H1 (cell line): ENCODE data around the gene ZNF683. TPM values are rescaled to one million over a fixed set of nuclear protein-coding genes. Genes with fewer than 3 reads are reported as not detected.

Source experiments
- CTCF ChIA-PET: fragments of 300-600 bp; sonication (Branson Sonifier 250); formaldehyde crosslinking; loops from one replicate; lab custom pipeline; 2021; ENCODE audit not compliant: partially characterized antibody; lab: Charles Lee
- POLR2A ChIA-PET: fragments of 300-600 bp; sonication (Branson Sonifier 250); formaldehyde crosslinking; loops from one replicate; lab custom pipeline; 2021; ENCODE audit warnings: inconsistent platforms; ENCODE audit not compliant: partially characterized antibody; lab: Charles Lee
- DNase-seq, 2 experiments: peaks; one replicate each; pipeline versions ENCODE4 v3.0.0 to v3.0.0-alpha.2; 2010 to 2022; ENCODE audit warnings: low spot score in 2 of 2, low read depth in 1 of 2, mixed read lengths in 1 of 2
- FAIRE-seq: peaks from 2 replicates; lab custom pipeline; 2011; peaks lifted over from hg19 to GRCh38; lab: Jason Lieb, UNC
- H2AFZ ChIP-seq: 2 replicates; pipeline ENCODE4 v1.8.1; 2012; ENCODE audit warnings: low read length, inconsistent platforms
- H2AK5ac ChIP-seq: 2 replicates; pipeline ENCODE4 v1.6.1; 2013; ENCODE audit warnings: low read depth, low read length
- H2BK120ac ChIP-seq: replicated peaks from 2 replicates; pipeline ENCODE3; 2013; ENCODE audit warnings: low read depth, low read length, inconsistent platforms
- H2BK12ac ChIP-seq: 2 replicates; pipeline ENCODE4 v1.6.1; 2013; ENCODE audit warnings: low read depth, low read length
- H2BK15ac ChIP-seq: 2 replicates; pipeline ENCODE4 v1.6.1; 2013; ENCODE audit warnings: low read length
- H2BK20ac ChIP-seq: 2 replicates; pipeline ENCODE4 v1.6.1; 2013; ENCODE audit warnings: low read length
- H2BK5ac ChIP-seq: 2 replicates; pipeline ENCODE4 v1.6.1; 2013; ENCODE audit warnings: low read depth, low read length
- H3K14ac ChIP-seq: 2 replicates; pipeline ENCODE4 v1.6.1; 2013; ENCODE audit warnings: inconsistent platforms; ENCODE audit not compliant: insufficient read length
- H3K18ac ChIP-seq: 2 replicates; pipeline ENCODE4 v1.6.1; 2013; ENCODE audit warnings: low read length; ENCODE audit errors: extremely low read depth
- H3K23ac ChIP-seq: 2 replicates; pipeline ENCODE4 v1.6.1; 2013; ENCODE audit warnings: inconsistent platforms; ENCODE audit not compliant: insufficient read length
- H3K23me2 ChIP-seq: 2 replicates; pipeline ENCODE4 v1.6.1; 2013; ENCODE audit warnings: low read depth, low read length
- H3K27ac ChIP-seq: 2 replicates; pipeline ENCODE4 v1.6.1; 2011; ENCODE audit warnings: low read depth, low read length, inconsistent platforms
- H3K27me3 ChIP-seq, 4 experiments: replicated peaks in 1 of 4; 1 replicate in 1 of 4; 2 replicates in 3 of 4; pipeline versions ENCODE4 v1.6.1 to v1.8.1; 2011 to 2013; ENCODE audit warnings: low read length in 3 of 4, mild to moderate bottlenecking in 3 of 4, inconsistent platforms in 2 of 4, mixed read lengths in 2 of 4, moderate library complexity in 1 of 4; ENCODE audit not compliant: control insufficient read depth in 3 of 4, insufficient read depth in 3 of 4; ENCODE audit errors: extremely low read depth in 1 of 4
- H3K36me3 ChIP-seq, 4 experiments: 2 replicates each; pipeline versions ENCODE4 v1.6.1 to v1.8.1; 2011 to 2013; ENCODE audit warnings: mild to moderate bottlenecking in 4 of 4, low read length in 3 of 4, moderate library complexity in 2 of 4, control low read depth in 1 of 4, inconsistent platforms in 1 of 4; ENCODE audit not compliant: insufficient read depth in 4 of 4, control insufficient read depth in 2 of 4
- H3K4ac ChIP-seq: replicated peaks from 2 replicates; pipeline ENCODE3; 2013; ENCODE audit warnings: low read length, low read depth, mixed read lengths, inconsistent platforms; ENCODE audit not compliant: insufficient read length
- H3K4me1 ChIP-seq, 4 experiments: replicated peaks in 1 of 4; 1 replicate in 1 of 4; 2 replicates in 3 of 4; pipeline versions ENCODE4 v1.6.1 to v1.8.1; 2011 to 2013; ENCODE audit warnings: low read length in 3 of 4, inconsistent platforms in 2 of 4, mixed read lengths in 1 of 4; ENCODE audit not compliant: insufficient read depth in 4 of 4, control insufficient read depth in 3 of 4
- H3K4me2 ChIP-seq, 2 experiments: 2 replicates each; pipeline versions ENCODE4 v1.6.1 to v1.8.1; 2011 to 2013; ENCODE audit warnings: low read depth in 2 of 2, low read length in 2 of 2, control low read depth in 1 of 2, inconsistent platforms in 1 of 2, mild to moderate bottlenecking in 1 of 2; ENCODE audit not compliant: insufficient read depth in 1 of 2
- H3K4me3 ChIP-seq, 4 experiments: fragments of 200-600, 300-600 bp in 1 of 4; sonication (generic), shearing (Covaris generic), sonication (Bioruptor Twin) in 1 of 4; 2 replicates each; pipeline versions ENCODE4 v1.5.1 to v1.8.1; 2011 to 2016; ENCODE audit warnings: low read length in 4 of 4, low read depth in 3 of 4, control low read depth in 2 of 4, inconsistent platforms in 2 of 4, mild to moderate bottlenecking in 2 of 4, mixed read lengths in 1 of 4, moderate library complexity in 1 of 4; ENCODE audit not compliant: insufficient read depth in 2 of 4; ENCODE audit errors: extremely low read depth in 1 of 4
- H3K56ac ChIP-seq: replicated peaks from 2 replicates; pipeline ENCODE3; 2013; ENCODE audit warnings: low read depth, mild to moderate bottlenecking, mixed read lengths, low read length, inconsistent platforms; ENCODE audit not compliant: insufficient read length
- H3K79me1 ChIP-seq: 2 replicates; pipeline ENCODE4 v1.6.1; 2013; ENCODE audit warnings: low read depth, low read length, control low read depth
- H3K79me2 ChIP-seq, 2 experiments: 2 replicates each; pipeline versions ENCODE4 v1.6.1 to v1.8.1; 2012 to 2013; ENCODE audit warnings: low read length in 2 of 2, mild to moderate bottlenecking in 2 of 2, inconsistent platforms in 1 of 2; ENCODE audit not compliant: insufficient read depth in 2 of 2, control insufficient read depth in 1 of 2
- H3K9ac ChIP-seq, 4 experiments: replicated peaks in 1 of 4; 1 replicate in 1 of 4; 2 replicates in 3 of 4; pipeline versions ENCODE4 v1.6.1 to v1.8.1; 2011 to 2013; ENCODE audit warnings: low read depth in 3 of 4, low read length in 3 of 4, control low read depth in 2 of 4, mild to moderate bottlenecking in 2 of 4, moderate library complexity in 2 of 4, inconsistent platforms in 1 of 4; ENCODE audit errors: extremely low read depth in 1 of 4
- H3K9me3 ChIP-seq, 2 experiments: 2 replicates each; pipeline versions ENCODE4 v1.6.1 to v1.8.1; 2012 to 2013; ENCODE audit warnings: mild to moderate bottlenecking in 2 of 2, moderate library complexity in 2 of 2, control low read depth in 1 of 2, inconsistent platforms in 1 of 2, low read depth in 1 of 2, low read length in 1 of 2, mixed read lengths in 1 of 2; ENCODE audit not compliant: insufficient read depth in 2 of 2
- H4K20me1 ChIP-seq, 2 experiments: replicated peaks in 1 of 2; 2 replicates each; pipeline versions ENCODE3 to v1.8.1; 2011 to 2013; ENCODE audit warnings: inconsistent platforms in 2 of 2, low read length in 2 of 2, mild to moderate bottlenecking in 1 of 2; ENCODE audit not compliant: insufficient read depth in 2 of 2, control insufficient read depth in 1 of 2
- H4K5ac ChIP-seq: 2 replicates; pipeline ENCODE4 v1.6.1; 2013; ENCODE audit warnings: low read length, low read depth, mixed read lengths, inconsistent platforms; ENCODE audit not compliant: insufficient read length
- H4K8ac ChIP-seq: 2 replicates; pipeline ENCODE4 v1.8.0; 2013; ENCODE audit warnings: mild to moderate bottlenecking, moderate library complexity, low read length, inconsistent platforms; ENCODE audit not compliant: insufficient read depth; ENCODE audit errors: extremely low read depth
- H4K91ac ChIP-seq: replicated peaks from 2 replicates; pipeline ENCODE3; 2013; ENCODE audit warnings: low read length, mixed read lengths, inconsistent platforms; ENCODE audit not compliant: insufficient read length
- SP4 ChIP-seq: IDR thresholded peaks from 2 replicates; pipeline ENCODE4 v1.6.1; 2012; ENCODE audit warnings: low read length, inconsistent platforms
- WGBS, 2 experiments: shearing (Covaris generic) in 1 of 2; methylation state at CpG; one replicate each; pipeline versions ENCODE4 v1.1.6 to v1.1.7; 2013 to 2015; ENCODE audit warnings: low lambda C conversion rate in 2 of 2, mixed read lengths in 2 of 2, inconsistent platforms in 1 of 2, low coverage in 1 of 2, missing lambda C conversion rate in 1 of 2; ENCODE audit not compliant: insufficient replicate concordance in 2 of 2, insufficient coverage in 1 of 2, insufficient read length in 1 of 2; ENCODE audit errors: extremely low coverage in 1 of 2, missing lambda C conversion rate in 1 of 2; 5-methylcytosine and 5-hydroxymethylcytosine counted together
- polyA plus RNA-seq, 7 experiments: library from polyadenylated mRNA; depleted of rRNA in 3 of 7; stranded (reverse) in 5 of 7; unstranded in 2 of 7; fragments of >200 nt in 5 of 7; fragments of 200-250 nt in 2 of 7; gene quantifications; 1 replicate in 5 of 7; 2 replicates in 1 of 7; 4 replicates in 1 of 7; pipeline versions ENCODE4 v1.2.1 to v1.2.3, GENCODE V29; 2011 to 2013; ENCODE audit warnings: missing spikeins in 2 of 7, mixed read lengths in 2 of 7
- total RNA-seq: library from RNA; stranded (reverse); fragmentation: NEBNext Ultra II Directional; extraction: Animal tissue kit (Norgen Biotek cat#: 25700); gene quantifications from 2 replicates; pipeline ENCODE4 v1.2.1, GENCODE V29; 2021

Gene ZNF683
- total and polyA plus RNA-seq, 2 of the 8 experiments (the other 6 are each of a cell fraction or from before 2014, with no cell fraction given): not detected

DNA sequence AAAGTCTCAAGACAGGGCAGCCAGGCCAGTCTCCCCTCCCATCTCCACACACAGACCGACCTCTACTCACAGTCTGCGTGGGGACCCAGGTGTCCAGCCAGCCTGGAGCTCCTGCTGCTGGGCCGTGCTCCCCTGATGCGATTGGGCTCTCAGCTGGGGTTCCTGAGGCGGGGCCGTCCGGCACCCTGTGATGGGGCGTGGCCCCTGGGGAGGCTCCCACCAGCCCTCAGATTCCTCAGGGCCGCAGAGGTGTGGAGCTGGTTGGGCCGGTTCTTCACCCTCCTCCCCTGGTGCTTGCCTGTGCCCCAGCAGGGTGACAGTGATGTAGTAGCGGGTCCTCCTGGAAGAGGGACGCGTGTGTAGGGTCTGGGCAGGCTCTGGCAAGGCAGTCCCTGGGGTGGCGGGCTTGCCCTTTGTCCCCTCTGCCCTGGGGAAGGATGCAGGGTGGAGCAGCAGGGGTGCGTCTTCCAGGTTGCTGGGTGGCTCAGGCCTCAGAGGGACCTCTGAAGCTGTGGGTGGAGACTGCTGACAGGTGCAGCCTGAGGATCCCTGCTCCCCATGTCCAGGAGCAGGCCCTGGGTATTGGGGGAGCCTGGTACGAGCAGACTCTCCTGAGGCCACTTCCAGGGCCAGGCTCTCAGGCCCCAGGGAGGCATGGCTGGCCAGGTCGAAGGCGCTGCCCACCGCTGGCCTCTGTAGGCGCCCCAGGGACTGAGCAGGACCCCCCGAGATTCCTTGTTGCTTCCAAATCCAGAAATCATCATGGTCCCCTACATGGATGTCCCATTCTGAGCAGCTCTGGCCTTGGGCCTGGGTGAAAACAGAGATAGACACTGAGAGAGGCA, 18.4 kb downstream of the ZNF683 start, which contains the start of gene CRYBG2:
Gene CRYBG2 (minus strand): TSS at position 155 of the 845 bp plus-strand sequence. CDS start 7,473 bp downstream, outside the sequence.
- Histone ChIP-seq H3K4ac (no peak within 1 kb of the TSS), H3K18ac (no peak within 1 kb of the TSS), H2BK15ac (no peak within 1 kb of the TSS), H2AK5ac (no peak within 1 kb of the TSS), H4K20me1 (peaks cover 0 to 1% of the 10 kb centered on the region in 2 experiments), H3K27ac (no peak within 1 kb of the TSS), H3K56ac (no peak within 1 kb of the TSS), H3K4me1 (peaks cover 14 to 39% (median 19%) of the 10 kb centered on the region in 4 experiments), H2BK12ac (peak within 1 kb of the TSS; percentile 62; the same call in 1 of the 2 replicates), H4K5ac (no peak within 1 kb of the TSS), H2BK5ac (0 out of 2 replicates have a peak within 1 kb of the TSS, but pooled peaks have one; percentile 8), H3K9ac (no peak within 1 kb of the TSS), H3K14ac (no peak within 1 kb of the TSS), H3K4me3 (no peak within 1 kb of the TSS), H3K9me3 (no peaks in the 10 kb centered on the region), H3K36me3 (no peaks in the 10 kb centered on the region), H3K4me2 (no peak within 1 kb of the TSS), H3K23me2 (no peaks in the 10 kb centered on the region), H3K27me3 (no peaks in the 10 kb centered on the region), H2BK120ac (no peak within 1 kb of the TSS), H3K79me1 (peaks cover 2% of the 10 kb centered on the region; the same call in 1 of the 2 replicates), H2AFZ (no peak within 1 kb of the TSS), H3K79me2 (no peaks in the 10 kb centered on the region), H4K8ac (0 out of 2 replicates have a peak within 1 kb of the TSS, but pooled peaks have one; percentile 18), H2BK20ac (no peak within 1 kb of the TSS), H3K23ac (no peak within 1 kb of the TSS), H4K91ac (no peak within 1 kb of the TSS)
- TF ChIP-seq SP4: no peak
- no peak for DNase-seq
- POLR2A ChIA-PET: interaction anchor here (0.7 to 3.3 kb wide), 12 partner anchors 7 to 117 kb away, joined by 3 to 16 read pairs (median 6); partner anchors contain the start of gene LIN28A
- CTCF ChIA-PET: interaction anchor here (0.9 to 5.2 kb wide), 12 partner anchors 8 to 69 kb away, joined by 3 to 25 read pairs (median 6); no protein-coding TSS in a partner anchor
- no peak for FAIRE-seq
- WGBS, 2 experiments: 90% methylated on average over 21 of the region's 21 CpGs; no CpG with 5 or more reads in 1 of the 2 experiments
